KOPT-K1 (cell line): Measurements from ENCODE around the gene ASXL1.

ENCODE experiments used
- H3K27ac ChIP-seq: fragments of 200-600 bp; sonication (generic); 2 replicates; pipeline ENCODE4 v1.5.1; 2016; ENCODE audit warnings: antibody characterized with exemption, mild to moderate bottlenecking, low read depth, low read length; ENCODE audit not compliant: poor library complexity, severe bottlenecking
- H3K36me3 ChIP-seq: fragments of 200-600 bp; sonication (generic); 2 replicates; pipeline ENCODE4 v1.5.1; 2017; ENCODE audit warnings: antibody characterized with exemption, mild to moderate bottlenecking, low read length, moderate library complexity; ENCODE audit not compliant: insufficient read depth
- H3K9me3 ChIP-seq: fragments of 200-600 bp; sonication (generic); 2 replicates; pipeline ENCODE4 v1.5.1; 2017; ENCODE audit warnings: antibody characterized with exemption, low read length, mild to moderate bottlenecking; ENCODE audit not compliant: insufficient read depth, poor library complexity, severe bottlenecking

Gene ASXL1

GRCh38 chr20:32443386-32443974 lies 85.3 kb downstream of the ASXL1 start:
- H3K36me3 ChIP-seq: peaks cover 98% of the 10 kb centered on the region
- H3K27ac ChIP-seq: no peak overlapping the region
- H3K9me3 ChIP-seq: no peaks in the 10 kb centered on the region

- no peak overlapping the region for H3K27ac ChIP-seq
- H3K36me3 ChIP-seq: peaks cover 98% of the 10 kb centered on the region
- H3K9me3 ChIP-seq: no peaks in the 10 kb centered on the region
Observed at GRCh38 chr20:32444474-32445220, 86.5 kb downstream of the ASXL1 start.

- no peaks in the 10 kb centered on the region for H3K9me3 ChIP-seq
- H3K27ac ChIP-seq: no peak overlapping the region
- peaks cover 98% of the 10 kb centered on the region for H3K36me3 ChIP-seq
Observed at GRCh38 chr20:32445539-32446273, 87.6 kb downstream of the ASXL1 start.

DNA sequence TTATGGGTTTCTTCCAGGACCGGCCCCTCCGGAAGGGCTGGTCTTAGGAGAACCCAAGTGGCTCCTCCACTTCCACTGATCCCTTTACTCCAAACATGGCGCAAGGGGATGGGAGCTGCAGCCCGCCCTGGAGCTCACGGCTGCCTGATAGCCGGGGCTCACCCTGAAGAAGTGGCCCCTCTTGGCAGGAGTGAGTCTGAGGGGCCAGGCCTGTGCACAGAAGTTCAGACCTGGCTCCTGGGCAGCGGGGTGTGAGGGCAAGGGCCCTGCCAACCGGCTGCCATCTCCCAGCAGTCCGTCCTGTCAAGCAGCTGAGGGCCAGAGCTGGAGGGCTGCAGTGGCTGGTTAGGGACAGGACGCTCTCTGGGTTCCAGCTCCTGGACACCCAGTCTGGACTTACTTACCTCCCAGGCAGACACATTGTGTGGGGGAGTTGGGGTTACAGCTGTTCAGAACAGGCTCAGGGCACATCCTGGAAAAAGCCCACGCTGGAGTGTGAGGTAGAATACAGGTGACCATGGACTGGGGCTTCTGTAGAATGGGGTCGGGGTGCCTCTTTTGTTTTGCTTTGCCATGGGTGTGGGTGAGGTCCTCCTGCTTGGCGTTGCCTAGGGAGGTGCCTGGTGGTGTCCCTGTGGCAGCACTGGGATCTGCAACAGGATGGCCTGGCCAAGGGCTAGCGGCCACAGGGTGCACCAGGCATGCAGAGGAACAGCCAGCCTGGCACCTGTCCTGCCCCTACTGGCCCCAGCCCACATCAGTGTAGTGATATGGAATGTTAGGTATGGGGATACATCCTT lies 88.4 kb downstream of the ASXL1 start:
- no peak overlapping the region for H3K27ac ChIP-seq
- peaks cover 98% of the 10 kb centered on the region for H3K36me3 ChIP-seq

DNA sequence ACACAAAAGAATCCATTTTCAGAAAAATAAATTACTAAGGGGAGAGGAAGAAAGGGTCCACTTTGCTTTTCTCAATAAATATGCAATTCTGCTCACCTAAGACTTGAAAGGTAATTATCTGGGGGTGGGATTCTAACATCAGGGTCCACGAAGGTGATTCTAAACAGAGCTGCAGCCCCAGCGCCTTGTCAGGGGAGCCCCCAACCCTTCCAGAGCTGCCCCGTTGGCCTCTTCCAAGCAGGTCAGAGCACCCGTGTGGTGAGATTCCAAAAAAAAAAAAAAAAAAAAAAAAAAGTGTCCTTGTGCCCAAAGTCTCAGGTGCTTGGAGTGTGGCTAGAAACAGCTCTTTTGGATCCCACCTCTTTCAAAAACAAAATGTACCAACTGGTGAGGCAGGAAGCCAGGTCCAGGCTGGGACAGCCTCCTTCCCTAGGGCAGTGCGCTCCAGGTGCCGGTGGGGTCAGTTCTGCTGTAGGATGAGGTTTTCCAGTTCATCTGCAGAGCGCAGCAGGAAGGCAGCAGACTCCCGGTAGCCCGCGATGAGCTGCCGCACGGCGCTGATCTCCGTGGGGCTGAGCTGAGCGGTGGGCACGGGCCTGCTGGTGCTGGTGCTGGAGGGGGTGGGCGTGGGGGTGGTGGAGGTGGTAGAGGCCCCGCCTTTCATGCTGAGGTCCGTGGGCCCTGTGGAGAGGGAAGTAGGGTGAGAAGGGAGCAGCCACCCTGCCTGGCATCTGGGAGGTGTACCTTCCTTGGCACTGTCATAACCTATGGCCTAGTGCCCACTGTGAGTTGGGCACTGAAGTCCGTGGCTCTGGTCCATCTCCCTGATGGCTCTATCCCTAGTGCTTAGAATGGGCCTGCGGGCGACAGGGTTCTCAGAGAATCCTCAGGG lies 89.3 kb downstream of the ASXL1 start:
- Histone ChIP-seq H3K27ac (no peak overlapping the region), H3K9me3 (no peaks in the 10 kb centered on the region), H3K36me3 (peaks cover 100% of the 10 kb centered on the region)

More for the DNA sequence above, 88.4 kb downstream of the ASXL1 start:
- no peaks in the 10 kb centered on the region for H3K9me3 ChIP-seq

GRCh38 chr20:32448306-32449056 lies 90.3 kb downstream of the ASXL1 start:
- no peaks in the 10 kb centered on the region for H3K9me3 ChIP-seq
- H3K36me3 ChIP-seq: peaks cover 100% of the 10 kb centered on the region
- H3K27ac ChIP-seq: no peak overlapping the region

- Histone ChIP-seq H3K36me3 (peaks cover 100% of the 10 kb centered on the region), H3K9me3 (no peaks in the 10 kb centered on the region), H3K27ac (no peak overlapping the region)
Observed at GRCh38 chr20:32449057-32449889, 91.1 kb downstream of the ASXL1 start.

- Histone ChIP-seq H3K27ac (peak overlapping the region; percentile 3), H3K9me3 (no peaks in the 10 kb centered on the region), H3K36me3 (peaks cover 100% of the 10 kb centered on the region)
Observed at GRCh38 chr20:32449890-32450401, 91.8 kb downstream of the ASXL1 start.

- H3K36me3 ChIP-seq: peaks cover 100% of the 10 kb centered on the region
- peak overlapping the region; percentile 3 for H3K27ac ChIP-seq
- H3K9me3 ChIP-seq: no peaks in the 10 kb centered on the region
Observed at GRCh38 chr20:32450484-32451061, 92.4 kb downstream of the ASXL1 start.

DNA sequence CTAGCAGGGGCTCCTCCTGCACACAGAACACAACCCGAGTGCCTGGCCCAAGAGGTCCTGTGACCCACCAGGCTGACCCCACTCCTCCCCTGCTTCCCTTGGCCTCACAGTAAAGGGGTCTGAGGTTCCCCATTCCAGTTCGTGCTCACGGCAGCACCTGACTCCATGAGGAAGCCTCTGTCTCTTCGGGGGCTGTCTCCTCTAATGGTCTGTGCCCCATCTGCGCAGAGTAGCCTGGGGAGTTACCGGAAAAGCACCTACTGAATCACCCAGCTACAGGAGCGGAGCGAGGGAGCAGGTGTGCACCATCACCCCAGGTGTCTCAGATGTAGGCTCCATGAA lies 93.2 kb downstream of the ASXL1 start:
- peaks cover 99% of the 10 kb centered on the region for H3K36me3 ChIP-seq
- H3K9me3 ChIP-seq: no peaks in the 10 kb centered on the region
- H3K27ac ChIP-seq: peak overlapping the region; percentile 60

GRCh38 chr20:32451682-32452461 lies 93.7 kb downstream of the ASXL1 start:
- Histone ChIP-seq H3K36me3 (peaks cover 99% of the 10 kb centered on the region), H3K27ac (peak overlapping the region; percentile 60), H3K9me3 (no peaks in the 10 kb centered on the region)
